GM18517 (cell line): ENCODE results near the gene CPE.
"Not testable (repeated sequence)": the region's sequence is repeated elsewhere in the genome, so short reads cannot be mapped to it uniquely, and the experiment has no call there.

Source experiments
- ATAC-seq: cut with Tn5 transposase; IDR thresholded peaks from one replicate; pipeline ENCODE4 v1.9.1; 2021; ENCODE audit warnings: mild to moderate bottlenecking, moderate library complexity; ENCODE audit not compliant: unreplicated experiment

The CPE gene

DNA sequence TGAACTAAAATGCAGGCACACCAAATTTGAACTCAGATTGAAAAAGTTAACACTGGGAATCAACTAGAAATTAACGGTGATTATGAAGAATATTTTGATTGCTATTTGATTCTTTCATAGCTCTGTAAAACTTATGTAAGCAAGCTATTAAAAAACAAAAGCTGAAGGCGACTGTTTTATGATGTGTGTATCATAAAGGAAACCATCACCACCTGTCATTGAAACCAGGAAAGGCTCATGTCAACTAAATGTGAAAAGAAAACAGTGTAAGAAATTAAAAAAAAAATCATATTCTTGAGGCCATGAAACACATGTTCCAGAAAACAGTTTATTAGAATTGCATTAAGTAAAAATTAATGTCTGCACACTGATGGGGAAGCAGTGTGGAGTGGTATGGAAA is 24.2 kb downstream of the CPE start:
- ATAC-seq, result no peak

DNA sequence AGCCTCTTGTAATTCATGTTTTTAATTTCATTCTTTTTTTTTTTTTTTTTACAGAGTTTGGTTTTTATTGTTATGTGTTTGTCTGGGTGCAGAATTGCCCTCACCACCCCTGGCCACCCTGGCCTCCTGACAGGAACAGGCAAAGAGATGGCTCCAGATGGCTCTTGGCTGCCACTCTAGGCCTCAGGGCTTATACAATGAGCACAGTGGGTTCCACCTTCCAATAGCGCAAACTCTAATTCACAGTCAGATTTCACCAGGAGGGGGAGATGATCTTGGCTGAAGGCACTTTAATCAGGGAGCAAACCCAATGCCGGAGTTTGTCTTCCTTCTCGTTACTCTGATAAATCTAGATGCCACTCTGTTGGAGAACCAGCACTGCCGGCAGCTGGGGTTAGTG is 24.8 kb downstream of the CPE start:
- ATAC-seq, result no peak

DNA sequence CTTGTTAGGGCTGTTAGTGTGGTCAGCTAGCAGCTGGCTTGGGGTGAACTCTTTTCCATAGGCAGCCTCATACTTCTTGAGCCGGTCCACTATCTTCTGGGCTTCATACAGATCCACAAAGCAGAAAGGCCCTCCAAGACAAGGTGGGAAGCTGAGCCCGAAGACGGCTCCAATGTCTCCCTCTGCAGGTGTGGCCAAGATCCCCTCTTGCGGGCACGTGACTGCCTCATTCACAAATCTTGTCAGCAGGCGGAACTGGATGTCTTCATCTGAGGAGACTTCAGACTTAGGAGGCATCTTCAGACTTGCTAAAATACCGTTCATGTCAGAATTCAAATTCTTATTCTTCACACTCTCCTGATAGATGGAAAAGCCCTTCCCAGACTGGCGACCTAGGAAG is 25.3 kb downstream of the CPE start:
- no peak for ATAC-seq

- no peak for ATAC-seq
These were observed 25.9 kb downstream of the CPE start for GRCh38 chr4:165404696-165405095.

DNA sequence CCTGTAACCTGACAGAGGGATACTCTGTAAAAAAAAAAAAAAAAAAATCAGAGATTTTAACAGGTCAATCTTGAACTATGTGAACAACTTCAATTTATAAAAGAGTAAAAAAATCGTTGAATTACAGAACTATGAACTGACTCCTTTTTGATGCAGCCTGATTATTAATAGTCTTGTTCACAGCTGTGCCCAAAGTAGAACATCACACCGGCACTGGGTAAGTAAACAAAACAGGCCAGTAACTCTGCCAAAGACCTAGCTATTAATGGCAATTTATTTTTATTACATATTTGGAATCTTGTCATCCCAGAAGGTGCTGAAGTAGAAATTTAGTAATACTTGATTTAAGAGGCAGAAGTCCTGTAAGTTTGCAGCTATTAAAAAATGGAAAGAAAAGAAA is 31.4 kb downstream of the CPE start:
- ATAC-seq, result no peak

GRCh38 chr4:165415910-165416309 is 37.1 kb downstream of the CPE start:
- no peak for ATAC-seq

DNA sequence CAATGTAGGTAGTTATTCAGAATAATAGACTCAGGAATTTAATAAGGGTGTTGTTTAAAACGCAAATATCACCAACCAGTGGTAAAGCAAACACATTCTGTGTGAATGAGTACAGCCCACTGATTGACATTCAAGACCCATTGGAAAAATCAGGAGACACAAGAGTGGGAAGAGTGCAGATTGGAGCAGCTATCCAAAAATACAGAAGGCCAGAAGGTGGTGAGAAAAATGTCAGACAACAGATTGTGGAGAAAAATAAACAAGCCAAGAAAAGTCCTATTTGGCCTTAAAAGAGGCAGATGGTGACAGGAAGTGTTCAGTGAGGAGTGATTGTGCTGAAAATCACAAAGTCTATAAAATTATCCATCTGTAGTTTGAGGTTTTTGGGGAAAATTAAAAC is 39.3 kb downstream of the CPE start:
- no peak for ATAC-seq

DNA sequence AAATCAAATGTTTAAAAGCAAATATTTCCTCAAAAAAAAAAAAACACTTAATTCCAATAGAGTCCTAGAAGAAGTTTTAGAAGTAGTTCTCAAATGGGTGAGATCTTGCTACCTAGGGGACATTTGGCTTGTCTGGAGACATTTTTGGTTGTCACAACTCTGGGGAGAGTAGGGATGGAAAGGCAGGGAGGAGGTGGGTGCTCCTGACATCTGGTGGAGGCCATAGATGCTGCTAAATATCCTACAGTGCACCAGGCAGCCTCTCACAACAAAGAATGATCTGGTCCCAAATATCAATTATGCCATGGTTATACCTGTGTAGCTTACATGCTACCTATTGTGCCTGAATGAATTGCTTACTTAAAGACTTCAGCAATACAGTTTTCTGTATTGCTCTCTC is 46.8 kb downstream of the CPE start:
- no peak for ATAC-seq

DNA sequence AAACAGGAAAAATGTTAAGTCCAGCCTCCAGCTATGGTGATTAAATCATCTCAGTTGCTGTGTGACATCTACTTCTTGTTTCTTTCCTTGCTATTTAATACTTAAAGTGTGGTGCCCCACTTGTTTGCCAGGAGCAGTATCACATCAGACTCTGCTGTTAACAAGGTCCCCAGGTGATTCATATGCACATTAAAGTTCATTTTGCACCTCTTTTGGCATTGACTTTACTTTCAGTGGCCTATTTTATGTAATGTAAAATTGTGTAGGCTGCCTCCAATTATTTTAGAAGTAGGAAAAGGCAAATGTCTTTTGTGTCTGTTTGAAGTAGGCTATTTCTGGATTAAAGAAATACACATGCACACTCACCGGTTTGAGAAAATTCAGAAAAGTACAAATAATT is 47.5 kb downstream of the CPE start:
- ATAC-seq, result no peak

GRCh38 chr4:165426823-165427222 is 48.0 kb downstream of the CPE start:
- ATAC-seq, result no peak

- no peak for ATAC-seq
These were observed 50.1 kb downstream of the CPE start for GRCh38 chr4:165428957-165429356.

GRCh38 chr4:165433529-165433928 is 54.7 kb downstream of the CPE start:
- ATAC-seq, result no peak

DNA sequence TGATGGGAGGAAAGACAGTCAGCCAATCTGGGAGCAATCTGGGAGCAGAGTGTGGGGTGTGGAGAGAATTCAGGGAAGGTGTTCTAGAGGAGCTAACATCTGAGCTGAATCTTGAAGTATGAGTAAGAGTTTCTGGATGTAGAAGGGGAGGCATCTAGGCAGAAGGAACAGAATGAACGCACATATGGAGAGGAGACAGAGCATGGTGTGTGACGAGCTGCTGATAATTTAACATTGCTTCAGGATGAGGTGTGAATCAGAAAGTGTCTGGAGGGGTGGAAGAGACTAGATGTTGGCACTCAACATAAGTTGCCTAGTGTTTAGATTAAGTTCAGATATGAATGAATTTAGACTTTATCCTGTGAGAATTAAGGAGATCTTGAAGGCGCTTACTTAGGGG is 58.9 kb downstream of the CPE start:
- no peak for ATAC-seq

- ATAC-seq, result no peak
These were observed 60.5 kb downstream of the CPE start for GRCh38 chr4:165439344-165439743.

- no peak for ATAC-seq
These were observed 61.2 kb downstream of the CPE start for GRCh38 chr4:165439981-165440380.

- ATAC-seq, result no peak
These were observed 61.8 kb downstream of the CPE start for GRCh38 chr4:165440415-165441158.

GRCh38 chr4:165443276-165443675 is 64.5 kb downstream of the CPE start:
- no peak for ATAC-seq

GRCh38 chr4:165448700-165449099 is 69.9 kb downstream of the CPE start:
- no peak for ATAC-seq

DNA sequence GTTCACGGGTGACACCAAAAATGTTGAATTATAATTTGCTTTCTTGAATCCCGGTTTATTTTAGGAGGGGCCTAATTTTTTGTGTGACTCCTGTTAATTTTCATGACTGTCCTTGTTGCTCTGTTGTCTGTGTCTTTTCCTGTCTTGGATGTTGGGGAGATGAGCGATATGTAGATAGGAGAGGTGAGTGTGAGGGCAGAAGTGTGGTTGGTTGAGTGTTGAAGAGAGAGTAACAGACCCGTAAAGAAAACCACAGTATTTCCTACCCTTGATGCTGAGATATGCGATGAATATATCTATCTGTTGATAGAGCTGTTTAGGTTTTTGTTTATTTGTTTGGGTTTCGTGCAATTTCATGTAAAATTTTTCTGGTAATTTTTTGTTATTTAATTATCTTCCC is 70.5 kb downstream of the CPE start:
- ATAC-seq, result no peak

- no peak for ATAC-seq
These were observed 72.1 kb downstream of the CPE start for GRCh38 chr4:165450871-165451270.

DNA sequence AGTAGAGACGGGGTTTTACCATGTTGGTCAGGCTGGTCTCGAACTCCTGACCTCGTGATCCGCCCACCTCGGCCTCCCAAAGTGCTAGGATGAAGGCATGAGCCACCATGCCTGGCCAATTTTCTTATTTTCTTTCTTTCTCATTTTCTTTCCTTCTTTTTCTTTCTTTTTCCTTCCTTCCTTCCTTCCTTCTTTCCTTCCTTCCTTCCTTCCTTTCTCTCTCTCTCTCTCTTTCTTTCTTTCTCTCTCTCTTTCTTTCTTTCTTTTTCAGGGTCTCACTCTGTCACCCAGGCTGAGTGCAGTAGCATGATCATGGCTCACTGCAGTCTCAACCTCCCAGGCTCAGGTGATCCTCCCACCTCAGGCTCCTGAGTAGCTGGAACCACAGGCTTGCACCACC is 74.3 kb downstream of the CPE start:
- not testable (repeated sequence) for ATAC-seq

GRCh38 chr4:165454426-165454825 is 75.6 kb downstream of the CPE start:
- ATAC-seq, result no peak

DNA sequence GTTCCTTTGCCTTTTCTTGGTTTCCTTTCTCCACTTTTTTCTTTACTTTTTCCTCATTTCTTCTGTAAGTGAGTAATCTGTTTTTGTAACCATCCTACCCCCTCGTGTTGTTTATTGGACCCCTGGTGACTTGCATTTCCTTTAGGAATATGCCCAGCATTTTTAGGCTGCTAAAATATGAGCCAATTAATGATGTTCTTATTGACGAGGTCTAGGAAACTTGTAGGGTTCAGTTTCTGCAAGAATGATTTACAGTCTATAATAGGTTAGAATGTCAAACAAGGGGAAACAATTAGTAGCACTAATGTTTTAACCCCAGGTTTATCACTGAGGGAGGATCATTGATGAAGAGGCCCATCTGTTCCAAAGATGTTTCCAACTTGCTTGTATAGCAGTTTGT is 79.0 kb downstream of the CPE start:
- ATAC-seq, result no peak
